Femur (tissue), 1 donor: ENCODE results near the gene NEURL3.
A peak's percentile ranks its signal among the peaks of the same experiment; 100 is the strongest.
"Not testable (repeated sequence)": the region's sequence is repeated elsewhere in the genome, so short reads cannot be mapped to it uniquely, and the experiment has no call there.

ENCODE experiments used
- DNase-seq: peaks from one replicate; pipeline ENCODE4 v3.0.0-alpha.2; 2017

The NEURL3 gene

DNA sequence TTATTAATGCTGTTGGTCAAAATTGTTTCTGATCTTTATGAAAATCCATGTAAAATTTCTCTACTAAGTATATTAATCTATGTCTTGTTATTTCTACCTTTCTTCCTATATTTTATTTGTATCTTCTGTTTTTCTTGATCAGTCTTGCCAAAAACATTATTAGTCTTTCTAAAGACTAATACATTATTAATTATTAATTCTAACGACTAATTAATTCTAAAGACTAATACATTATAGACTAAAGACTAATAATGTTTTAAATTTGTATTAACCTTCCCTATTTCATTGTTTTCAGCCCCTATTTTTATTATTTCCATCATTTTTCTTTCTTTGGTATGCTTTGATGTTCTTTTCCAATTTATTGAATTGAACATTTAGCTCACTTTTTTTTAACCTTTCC, 27.7 kb downstream of the NEURL3 start:
- no peak for DNase-seq

DNA sequence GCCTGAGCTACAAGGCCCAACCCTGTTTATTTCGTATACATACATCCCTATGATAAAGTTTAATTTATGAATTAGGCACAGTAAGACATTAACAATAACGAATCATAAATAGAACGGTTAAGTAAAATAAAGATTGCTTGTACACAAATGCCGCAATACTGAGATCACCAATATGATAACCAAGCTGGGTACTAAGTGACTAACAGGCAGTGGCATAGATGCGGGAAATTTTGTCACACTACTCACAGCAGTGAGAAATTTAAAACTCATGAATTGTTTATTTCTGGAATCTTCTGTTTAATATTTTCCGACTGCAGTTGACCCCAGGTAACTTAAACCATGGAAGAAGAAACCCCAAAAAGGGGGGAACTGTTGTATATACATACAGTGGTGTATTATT, 33.4 kb downstream of the NEURL3 start:
- no peak for DNase-seq

DNA sequence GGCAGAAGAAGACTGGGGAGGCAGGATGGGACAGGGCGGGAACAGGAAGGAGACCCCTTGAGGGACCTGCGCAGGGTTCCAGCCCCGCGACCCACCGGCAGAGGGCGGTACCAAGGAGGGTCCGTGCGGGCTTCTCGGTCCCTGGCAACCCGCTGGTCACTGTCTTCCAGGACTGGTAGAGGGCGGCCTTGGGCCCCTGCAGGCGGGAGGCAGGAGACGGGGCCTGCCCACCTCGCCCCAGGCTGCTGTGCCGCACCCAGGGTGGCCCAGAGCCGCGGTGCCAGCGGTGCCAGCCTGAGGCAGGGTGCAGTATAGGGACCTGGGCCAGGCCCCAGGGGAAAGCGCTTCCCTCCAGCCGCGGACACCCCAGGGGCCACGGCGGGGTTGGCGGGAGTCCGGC, 34.5 kb downstream of the NEURL3 start:
- peak; percentile 52 for DNase-seq

DNA sequence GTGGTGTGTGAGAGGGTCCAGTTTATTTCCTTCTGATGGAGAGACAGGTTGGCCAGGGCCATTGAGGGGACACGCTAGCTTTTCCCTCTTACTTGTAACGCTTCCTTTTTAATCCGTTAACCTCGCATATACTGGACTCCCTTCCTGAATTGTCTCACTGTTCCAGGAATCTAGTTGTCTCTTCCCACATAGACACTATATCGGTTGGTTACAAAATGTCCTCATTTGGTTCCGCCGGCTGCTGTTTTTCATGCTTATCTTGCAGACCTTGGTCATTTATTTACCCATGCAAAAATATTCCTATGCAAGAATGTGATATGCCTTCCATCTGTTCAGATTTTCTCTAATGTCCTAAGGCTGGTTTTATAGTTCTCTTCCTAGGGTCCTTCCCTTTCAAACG, 35.0 kb downstream of the NEURL3 start:
- no peak for DNase-seq

DNA sequence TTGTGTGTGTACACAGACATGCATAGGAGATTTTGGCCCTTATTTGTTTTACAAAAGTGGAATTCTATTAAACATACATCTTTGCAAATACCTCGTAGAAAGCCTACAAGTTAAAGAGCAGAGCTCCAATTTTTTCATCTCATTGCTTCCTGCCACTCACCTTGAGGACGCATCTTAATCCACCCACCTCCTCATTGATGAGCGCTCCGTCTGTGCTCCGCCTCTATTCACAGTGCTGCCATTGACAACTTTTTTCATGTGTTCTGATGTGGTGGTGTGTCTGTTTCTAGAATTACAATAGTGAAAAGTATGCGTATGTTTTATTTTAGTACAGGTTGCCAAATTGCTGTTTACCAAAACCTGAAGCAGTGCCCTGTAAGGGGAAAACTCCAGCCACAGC, 36.3 kb downstream of the NEURL3 start:
- no peak for DNase-seq

DNA sequence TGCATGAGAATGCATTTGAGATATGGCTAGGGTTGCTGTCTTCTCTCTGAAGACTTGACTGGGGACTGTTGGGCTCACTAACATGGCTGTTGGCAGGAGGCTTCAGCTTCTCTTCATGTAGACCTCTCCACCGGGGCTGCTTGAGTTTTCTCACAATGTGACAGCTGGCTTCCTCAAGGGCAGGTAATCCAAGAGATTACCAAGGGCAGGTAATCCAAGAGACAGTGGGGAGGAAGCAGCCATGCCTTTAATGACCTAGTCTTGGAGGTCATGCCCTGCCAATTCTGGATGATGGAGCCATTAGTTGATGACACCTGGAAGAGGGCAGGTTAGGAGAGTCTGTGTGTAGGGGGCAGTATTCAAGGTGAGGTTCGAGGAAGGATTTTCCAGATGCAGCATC, 40.5 kb downstream of the NEURL3 start:
- no peak for DNase-seq

DNA sequence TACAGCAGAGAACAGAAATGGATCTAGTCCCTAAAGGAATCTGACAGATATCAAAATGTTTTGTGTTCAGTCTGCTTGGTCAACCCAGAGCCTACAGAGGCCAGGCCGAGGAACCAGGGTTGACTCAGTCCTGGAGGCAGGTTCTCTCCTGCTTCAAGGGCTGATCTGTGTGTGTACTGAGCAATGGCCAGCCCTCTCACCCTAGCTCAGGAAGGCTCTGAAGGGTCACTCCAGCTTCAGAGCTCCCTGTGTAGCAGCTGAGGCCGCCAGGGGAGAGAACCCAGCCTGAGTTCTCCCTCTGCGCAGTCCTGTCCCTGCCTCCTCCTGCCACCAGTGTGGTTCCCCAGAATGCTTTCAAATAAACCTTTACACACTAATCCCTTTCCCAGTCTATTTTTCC, 41.1 kb downstream of the NEURL3 start:
- no peak for DNase-seq

DNA sequence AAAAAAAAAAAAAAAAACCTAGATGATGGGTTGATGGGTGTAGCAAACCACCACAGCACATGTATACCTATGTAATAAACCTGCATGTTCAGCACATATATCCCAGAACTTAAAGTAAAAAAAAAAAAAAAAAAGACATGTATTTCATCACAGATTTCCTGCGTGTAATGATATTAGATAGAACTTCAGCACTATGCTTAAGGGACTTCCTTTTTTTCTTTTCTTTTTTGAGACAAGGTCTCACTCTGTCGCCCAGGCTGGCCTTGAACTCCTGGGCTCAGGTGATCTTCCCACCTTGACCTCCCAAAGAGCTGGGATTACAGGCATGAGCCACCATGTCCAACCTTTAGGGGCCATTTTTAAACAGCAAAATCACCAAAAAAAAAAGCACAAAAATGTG, 42.0 kb downstream of the NEURL3 start:
- DNase-seq: no peak

DNA sequence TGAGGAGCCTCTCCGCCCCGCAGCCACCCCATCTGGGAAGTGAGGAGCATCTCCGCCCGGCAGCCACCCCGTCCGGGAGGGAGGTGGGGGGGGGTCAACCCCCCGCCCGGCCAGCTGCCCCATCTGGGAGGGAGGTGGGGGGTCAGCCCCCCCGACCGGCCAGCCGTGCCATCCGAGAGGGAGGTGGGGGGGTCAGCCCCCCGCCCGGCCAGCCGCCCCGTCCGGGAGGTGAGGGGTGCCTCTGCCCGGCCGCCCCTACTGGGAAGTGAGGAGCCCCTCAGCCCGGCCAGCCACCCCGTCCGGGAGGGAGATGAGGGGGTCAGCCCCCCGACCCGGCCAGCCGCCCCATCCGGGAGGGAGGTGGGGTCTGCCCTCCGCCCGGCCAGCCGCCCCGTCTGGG, 43.5 kb downstream of the NEURL3 start:
- DNase-seq: not testable (repeated sequence)

DNA sequence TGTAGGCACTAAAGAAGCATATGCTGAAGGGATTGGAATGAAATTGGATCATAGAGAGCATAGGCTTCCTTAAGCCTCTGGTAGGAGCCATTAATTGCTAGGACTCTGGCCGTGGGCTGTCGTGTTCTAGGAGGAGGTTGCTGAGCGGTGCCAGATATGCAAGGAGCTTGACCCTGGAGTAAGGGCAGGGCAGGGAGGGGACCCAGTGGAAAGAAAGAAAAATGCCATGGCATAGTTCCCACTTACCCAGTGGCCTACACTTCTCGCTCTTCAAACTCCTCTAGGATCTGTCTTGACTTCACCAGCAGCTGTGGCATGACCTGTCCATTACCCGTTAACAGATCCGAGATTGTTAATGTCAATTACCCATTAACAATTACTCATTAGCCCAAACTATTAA, 53.1 kb downstream of the NEURL3 start:
- no peak for DNase-seq

DNA sequence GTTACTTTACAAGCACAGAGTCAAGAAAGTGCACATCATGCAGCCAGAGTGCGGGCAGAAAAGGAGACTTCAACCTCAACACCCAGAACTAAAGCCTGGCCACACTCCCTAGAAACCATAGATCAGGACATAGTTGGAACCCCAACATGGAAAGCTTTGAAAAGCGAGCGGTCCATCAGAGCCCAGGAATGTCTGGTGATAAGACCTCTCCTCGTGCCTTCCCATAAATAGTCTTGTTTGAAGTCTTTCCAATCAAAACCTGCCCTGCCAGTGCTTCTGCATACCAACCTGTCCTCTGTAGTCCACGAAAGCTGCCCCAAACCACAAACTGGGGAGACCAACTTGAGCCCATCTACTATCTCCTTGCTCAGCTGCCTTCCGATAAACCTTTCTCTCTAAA, 55.5 kb downstream of the NEURL3 start:
- DNase-seq: no peak

DNA sequence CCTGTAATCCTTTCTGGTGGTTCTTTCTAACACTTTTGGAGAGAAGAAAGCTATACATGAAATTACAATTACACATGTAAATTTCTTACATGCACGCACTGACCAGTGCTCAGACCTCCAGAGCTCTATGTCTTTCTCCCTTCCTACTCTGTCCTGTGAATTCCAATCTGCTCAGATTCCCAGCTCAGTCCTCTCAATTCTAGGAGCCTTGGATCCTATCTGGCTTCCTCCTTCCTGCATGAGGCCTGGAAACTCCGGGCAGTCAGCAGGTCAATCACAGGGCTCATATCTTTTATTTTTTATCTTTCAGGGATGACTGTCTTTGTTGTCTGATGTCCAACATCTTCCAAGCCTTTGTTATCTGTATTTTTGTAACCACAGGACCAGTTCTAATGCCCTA, 56.0 kb downstream of the NEURL3 start:
- DNase-seq: no peak

DNA sequence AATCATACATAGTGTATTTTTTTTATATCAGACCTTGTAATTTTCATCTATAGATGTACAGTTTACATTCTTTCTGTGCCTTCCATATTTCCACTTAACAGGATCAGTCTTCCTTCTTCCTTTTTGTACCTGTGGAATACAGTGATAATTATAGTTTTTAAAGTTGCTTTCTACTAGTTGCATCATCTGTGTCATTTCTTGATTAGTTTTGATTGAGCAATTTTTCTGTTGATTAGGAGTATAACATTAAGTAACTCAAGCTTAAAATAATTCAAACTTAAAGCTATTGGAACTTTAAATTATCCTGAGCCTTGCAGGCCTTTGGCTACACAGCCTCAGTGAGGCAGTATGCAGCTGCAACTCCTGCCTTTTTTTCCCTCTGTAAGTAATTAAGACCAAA, 57.4 kb downstream of the NEURL3 start:
- no peak for DNase-seq
